GM23338 (cell line): ENCODE measurements around the gene NCAN.

Source experiments
- EZH2 ChIP-seq: fragments of 200-600 bp; sonication (generic); IDR thresholded peaks from one replicate; pipeline ENCODE4 v1.8.0; 2017; ENCODE audit warnings: antibody characterized with exemption, mild to moderate bottlenecking, low read depth; ENCODE audit not compliant: unreplicated experiment
- EZH2phosphoT487 ChIP-seq: fragments of 200-600 bp; sonication (generic); IDR thresholded peaks from one replicate; pipeline ENCODE4 v1.8.1; 2018; ENCODE audit warnings: antibody characterized with exemption; ENCODE audit not compliant: unreplicated experiment
- TF ChIP-seq, protein P1 (sequence below), 2 experiments: fragments of 200-600 bp in 1 of 2; sonication (generic) in 1 of 2; conservative IDR thresholded peaks; 2 replicates each; pipeline versions ENCODE4 v1.5.1 to v1.6.1; 2016 to 2017; ENCODE audit warnings: antibody characterized with exemption in 2 of 2, low read depth in 2 of 2, mild to moderate bottlenecking in 2 of 2, moderate library complexity in 1 of 2

DNA sequence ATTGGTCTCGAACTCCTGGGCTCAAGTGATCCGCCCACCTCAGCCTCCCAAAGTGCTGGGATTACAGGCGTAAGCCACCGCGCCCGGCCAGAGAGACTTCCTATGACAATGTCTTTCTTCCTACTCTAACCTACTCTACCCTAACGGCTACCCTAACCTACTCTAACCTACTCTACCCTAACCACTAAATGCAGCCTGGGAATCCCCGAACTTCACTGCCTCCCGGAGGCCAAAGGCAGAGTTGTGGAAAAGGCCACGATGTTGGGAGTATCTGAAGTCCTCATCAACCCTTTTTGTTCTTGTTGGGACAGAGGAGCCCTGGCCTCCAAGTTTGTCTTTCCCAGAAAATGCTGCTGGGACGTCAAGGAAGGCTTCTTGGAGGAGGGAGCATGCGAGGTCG is 7.6 kb upstream of the NCAN start:
- TF ChIP-seq EZH2 (no peak), EZH2phosphoT487 (no peak)
- TF ChIP-seq, protein P1, sequence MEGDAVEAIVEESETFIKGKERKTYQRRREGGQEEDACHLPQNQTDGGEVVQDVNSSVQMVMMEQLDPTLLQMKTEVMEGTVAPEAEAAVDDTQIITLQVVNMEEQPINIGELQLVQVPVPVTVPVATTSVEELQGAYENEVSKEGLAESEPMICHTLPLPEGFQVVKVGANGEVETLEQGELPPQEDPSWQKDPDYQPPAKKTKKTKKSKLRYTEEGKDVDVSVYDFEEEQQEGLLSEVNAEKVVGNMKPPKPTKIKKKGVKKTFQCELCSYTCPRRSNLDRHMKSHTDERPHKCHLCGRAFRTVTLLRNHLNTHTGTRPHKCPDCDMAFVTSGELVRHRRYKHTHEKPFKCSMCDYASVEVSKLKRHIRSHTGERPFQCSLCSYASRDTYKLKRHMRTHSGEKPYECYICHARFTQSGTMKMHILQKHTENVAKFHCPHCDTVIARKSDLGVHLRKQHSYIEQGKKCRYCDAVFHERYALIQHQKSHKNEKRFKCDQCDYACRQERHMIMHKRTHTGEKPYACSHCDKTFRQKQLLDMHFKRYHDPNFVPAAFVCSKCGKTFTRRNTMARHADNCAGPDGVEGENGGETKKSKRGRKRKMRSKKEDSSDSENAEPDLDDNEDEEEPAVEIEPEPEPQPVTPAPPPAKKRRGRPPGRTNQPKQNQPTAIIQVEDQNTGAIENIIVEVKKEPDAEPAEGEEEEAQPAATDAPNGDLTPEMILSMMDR (conservative IDR thresholded peaks at IDR 0.05; ENCODE audit: low read depth in 2 of 2): peak; percentile 32 to 51; a peak in 3 of 4 replicates
